Panc1 (cell line): Measurements from ENCODE around the gene RAI14.

Source experiments
- POLR2AphosphoS5 ChIP-seq: IDR thresholded peaks from 2 replicates; pipeline ENCODE4 v1.6.1; 2012; ENCODE audit warnings: mild to moderate bottlenecking, low read depth, low read length, moderate library complexity
- SIN3A ChIP-seq: IDR thresholded peaks from 2 replicates; pipeline ENCODE4 v1.6.1; 2012; ENCODE audit warnings: low read depth, mild to moderate bottlenecking, low read length, moderate library complexity, borderline replicate concordance; ENCODE audit not compliant: insufficient read depth
- TF ChIP-seq, protein P1 (sequence below): fragments of 450-650 bp; IDR thresholded peaks from 2 replicates; pipeline ENCODE4 v1.5.1; 2017; ENCODE audit warnings: mild to moderate bottlenecking

DNA sequence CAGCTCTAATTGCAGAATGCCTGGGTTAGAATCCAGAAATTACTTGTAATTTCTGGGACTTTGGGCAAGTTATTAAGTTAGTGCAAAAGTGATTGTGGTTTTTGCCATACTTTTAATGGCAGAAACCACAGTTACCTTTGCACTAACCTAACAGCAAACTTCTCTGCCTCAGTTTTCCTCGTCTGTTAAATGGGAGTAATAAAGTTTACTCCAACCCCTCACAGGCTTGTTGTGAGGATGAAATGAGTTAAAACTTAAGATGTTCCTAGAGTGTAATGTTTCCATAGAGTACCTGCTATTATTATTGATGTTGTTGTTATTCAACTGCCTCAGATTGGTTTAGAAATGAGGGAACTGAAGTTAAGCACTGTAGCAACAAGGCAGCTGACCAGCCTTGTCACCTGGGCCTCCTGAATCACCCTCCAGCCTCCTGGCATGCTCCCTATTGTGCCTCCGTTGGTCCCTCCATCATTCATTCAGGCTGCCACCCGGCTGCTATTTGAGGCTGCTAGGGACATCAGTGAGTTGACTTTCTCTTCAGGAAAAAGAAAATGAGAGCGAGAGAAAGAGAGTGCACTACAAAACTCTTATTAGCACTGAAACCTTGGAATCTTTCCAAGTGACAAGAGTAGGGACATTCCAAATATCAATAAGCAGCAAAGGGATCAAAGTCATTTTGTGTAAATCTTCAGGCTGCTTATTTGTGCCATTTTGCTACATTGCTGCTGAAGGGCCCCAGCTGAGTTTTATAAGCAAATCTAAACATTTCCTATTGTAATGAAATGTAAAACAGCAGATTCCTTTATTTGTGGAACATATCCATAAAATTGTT, 116.4 kb downstream of the RAI14 start:
- TF ChIP-seq SIN3A (no peak), POLR2AphosphoS5 (no peak)
- TF ChIP-seq, protein P1, sequence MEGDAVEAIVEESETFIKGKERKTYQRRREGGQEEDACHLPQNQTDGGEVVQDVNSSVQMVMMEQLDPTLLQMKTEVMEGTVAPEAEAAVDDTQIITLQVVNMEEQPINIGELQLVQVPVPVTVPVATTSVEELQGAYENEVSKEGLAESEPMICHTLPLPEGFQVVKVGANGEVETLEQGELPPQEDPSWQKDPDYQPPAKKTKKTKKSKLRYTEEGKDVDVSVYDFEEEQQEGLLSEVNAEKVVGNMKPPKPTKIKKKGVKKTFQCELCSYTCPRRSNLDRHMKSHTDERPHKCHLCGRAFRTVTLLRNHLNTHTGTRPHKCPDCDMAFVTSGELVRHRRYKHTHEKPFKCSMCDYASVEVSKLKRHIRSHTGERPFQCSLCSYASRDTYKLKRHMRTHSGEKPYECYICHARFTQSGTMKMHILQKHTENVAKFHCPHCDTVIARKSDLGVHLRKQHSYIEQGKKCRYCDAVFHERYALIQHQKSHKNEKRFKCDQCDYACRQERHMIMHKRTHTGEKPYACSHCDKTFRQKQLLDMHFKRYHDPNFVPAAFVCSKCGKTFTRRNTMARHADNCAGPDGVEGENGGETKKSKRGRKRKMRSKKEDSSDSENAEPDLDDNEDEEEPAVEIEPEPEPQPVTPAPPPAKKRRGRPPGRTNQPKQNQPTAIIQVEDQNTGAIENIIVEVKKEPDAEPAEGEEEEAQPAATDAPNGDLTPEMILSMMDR = no peak
